HEK293 (cell line): ENCODE measurements around the gene FLNC.

ENCODE experiments used
- GLIS2 ChIP-seq: fragments of 450-650 bp; formaldehyde crosslinking; IDR thresholded peaks from 2 replicates; pipeline ENCODE4 v1.5.1; 2016; ENCODE audit warnings: missing biosample characterization, missing genetic modification characterization
- TRIM28 ChIP-seq: IDR thresholded peaks from 2 replicates; pipeline ENCODE4 v1.6.1; 2011; ENCODE audit warnings: low read length, control low read depth, borderline replicate concordance
- ZBTB1 ChIP-seq: fragments of 450-650 bp; formaldehyde crosslinking; IDR thresholded peaks from 2 replicates; pipeline ENCODE4 v1.5.1; 2016; ENCODE audit warnings: missing biosample characterization, missing genetic modification characterization
- ZNF175 ChIP-seq: fragments of 450-650 bp; formaldehyde crosslinking; IDR thresholded peaks from 2 replicates; pipeline ENCODE4 v1.5.1; 2016; ENCODE audit warnings: missing biosample characterization, missing genetic modification characterization
- ZNF239 ChIP-seq: fragments of 450-650 bp; formaldehyde crosslinking; IDR thresholded peaks from 2 replicates; pipeline ENCODE4 v1.5.1; 2016; ENCODE audit warnings: missing biosample characterization, missing genetic modification characterization
- ZNF24 ChIP-seq: fragments of 450-650 bp; formaldehyde crosslinking; IDR thresholded peaks from 2 replicates; pipeline ENCODE4 v1.5.1; 2016; ENCODE audit warnings: missing biosample characterization, missing genetic modification characterization
- ZNF670 ChIP-seq: fragments of 450-650 bp; formaldehyde crosslinking; IDR thresholded peaks from 2 replicates; pipeline ENCODE4 v1.5.1; 2016; ENCODE audit warnings: missing biosample characterization, missing genetic modification characterization, low read depth
- TF ChIP-seq, protein P1 (sequence below): fragments of 450-650 bp; formaldehyde crosslinking; IDR thresholded peaks from 2 replicates; pipeline ENCODE4 v1.5.1; 2016; ENCODE audit warnings: missing biosample characterization, missing genetic modification characterization
- TF ChIP-seq, protein P2 (sequence below): fragments of 450-650 bp; formaldehyde crosslinking; IDR thresholded peaks from 2 replicates; pipeline ENCODE4 v1.5.1; 2016; ENCODE audit warnings: missing biosample characterization, missing genetic modification characterization, borderline replicate concordance
- TF ChIP-seq, protein P3 (sequence below): fragments of 450-650 bp; formaldehyde crosslinking; IDR thresholded peaks from 2 replicates; pipeline ENCODE4 v1.5.1; 2016; ENCODE audit warnings: missing biosample characterization, missing genetic modification characterization
- TF ChIP-seq, protein P4 (sequence below): fragments of 450-650 bp; formaldehyde crosslinking; IDR thresholded peaks from 2 replicates; pipeline ENCODE4 v1.5.1; 2016; ENCODE audit warnings: missing biosample characterization, missing genetic modification characterization
- TF ChIP-seq, protein P5 (sequence below): fragments of 450-650 bp; formaldehyde crosslinking; IDR thresholded peaks from 2 replicates; pipeline ENCODE4 v1.5.1; 2016; ENCODE audit warnings: missing biosample characterization, missing genetic modification characterization

DNA sequence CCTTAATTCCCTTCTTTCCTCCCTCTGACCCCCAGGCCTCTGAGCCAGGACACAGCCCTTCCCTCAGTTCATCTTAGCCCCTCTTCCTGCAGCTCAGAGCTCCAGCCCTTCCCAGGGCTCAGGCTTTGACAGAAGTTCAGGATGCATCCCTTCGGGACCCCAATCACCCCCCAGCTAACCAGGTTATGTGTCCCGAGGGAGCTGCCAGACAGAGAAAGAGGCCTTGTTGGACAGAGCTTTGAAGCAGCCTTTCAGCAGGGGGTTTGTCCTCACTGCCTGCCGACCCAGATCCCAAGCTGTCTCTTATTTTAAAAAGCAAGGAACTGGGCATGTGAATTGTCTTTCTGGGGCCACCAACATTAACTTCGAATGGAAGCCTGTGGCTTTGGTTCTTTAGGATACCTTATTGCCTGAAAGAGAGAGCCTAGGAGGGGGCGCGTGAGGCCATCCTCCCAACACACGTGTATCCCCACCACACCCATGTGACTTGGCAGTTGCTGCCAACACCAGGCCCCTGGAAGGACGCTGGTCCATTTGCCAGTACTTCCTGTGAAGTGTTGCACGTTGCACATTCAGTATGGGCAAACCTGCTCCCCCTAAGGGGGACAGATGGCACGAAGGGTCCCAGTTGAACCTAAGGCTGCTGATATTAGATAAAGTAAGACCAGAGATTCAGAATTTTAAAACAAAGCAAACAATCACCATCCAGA lies 37.6 kb upstream of the FLNC start:
- TF ChIP-seq, protein P1, sequence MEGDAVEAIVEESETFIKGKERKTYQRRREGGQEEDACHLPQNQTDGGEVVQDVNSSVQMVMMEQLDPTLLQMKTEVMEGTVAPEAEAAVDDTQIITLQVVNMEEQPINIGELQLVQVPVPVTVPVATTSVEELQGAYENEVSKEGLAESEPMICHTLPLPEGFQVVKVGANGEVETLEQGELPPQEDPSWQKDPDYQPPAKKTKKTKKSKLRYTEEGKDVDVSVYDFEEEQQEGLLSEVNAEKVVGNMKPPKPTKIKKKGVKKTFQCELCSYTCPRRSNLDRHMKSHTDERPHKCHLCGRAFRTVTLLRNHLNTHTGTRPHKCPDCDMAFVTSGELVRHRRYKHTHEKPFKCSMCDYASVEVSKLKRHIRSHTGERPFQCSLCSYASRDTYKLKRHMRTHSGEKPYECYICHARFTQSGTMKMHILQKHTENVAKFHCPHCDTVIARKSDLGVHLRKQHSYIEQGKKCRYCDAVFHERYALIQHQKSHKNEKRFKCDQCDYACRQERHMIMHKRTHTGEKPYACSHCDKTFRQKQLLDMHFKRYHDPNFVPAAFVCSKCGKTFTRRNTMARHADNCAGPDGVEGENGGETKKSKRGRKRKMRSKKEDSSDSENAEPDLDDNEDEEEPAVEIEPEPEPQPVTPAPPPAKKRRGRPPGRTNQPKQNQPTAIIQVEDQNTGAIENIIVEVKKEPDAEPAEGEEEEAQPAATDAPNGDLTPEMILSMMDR: no peak
- TF ChIP-seq ZNF24 (tag by site-specific recombination) (no peak), GLIS2 (tag by site-specific recombination) (no peak), ZNF175 (no peak), ZBTB1 (tag by site-specific recombination) (no peak), ZNF670 (no peak), TRIM28 (no peak), ZNF239 (tag by site-specific recombination) (no peak)
- TF ChIP-seq, protein P2, sequence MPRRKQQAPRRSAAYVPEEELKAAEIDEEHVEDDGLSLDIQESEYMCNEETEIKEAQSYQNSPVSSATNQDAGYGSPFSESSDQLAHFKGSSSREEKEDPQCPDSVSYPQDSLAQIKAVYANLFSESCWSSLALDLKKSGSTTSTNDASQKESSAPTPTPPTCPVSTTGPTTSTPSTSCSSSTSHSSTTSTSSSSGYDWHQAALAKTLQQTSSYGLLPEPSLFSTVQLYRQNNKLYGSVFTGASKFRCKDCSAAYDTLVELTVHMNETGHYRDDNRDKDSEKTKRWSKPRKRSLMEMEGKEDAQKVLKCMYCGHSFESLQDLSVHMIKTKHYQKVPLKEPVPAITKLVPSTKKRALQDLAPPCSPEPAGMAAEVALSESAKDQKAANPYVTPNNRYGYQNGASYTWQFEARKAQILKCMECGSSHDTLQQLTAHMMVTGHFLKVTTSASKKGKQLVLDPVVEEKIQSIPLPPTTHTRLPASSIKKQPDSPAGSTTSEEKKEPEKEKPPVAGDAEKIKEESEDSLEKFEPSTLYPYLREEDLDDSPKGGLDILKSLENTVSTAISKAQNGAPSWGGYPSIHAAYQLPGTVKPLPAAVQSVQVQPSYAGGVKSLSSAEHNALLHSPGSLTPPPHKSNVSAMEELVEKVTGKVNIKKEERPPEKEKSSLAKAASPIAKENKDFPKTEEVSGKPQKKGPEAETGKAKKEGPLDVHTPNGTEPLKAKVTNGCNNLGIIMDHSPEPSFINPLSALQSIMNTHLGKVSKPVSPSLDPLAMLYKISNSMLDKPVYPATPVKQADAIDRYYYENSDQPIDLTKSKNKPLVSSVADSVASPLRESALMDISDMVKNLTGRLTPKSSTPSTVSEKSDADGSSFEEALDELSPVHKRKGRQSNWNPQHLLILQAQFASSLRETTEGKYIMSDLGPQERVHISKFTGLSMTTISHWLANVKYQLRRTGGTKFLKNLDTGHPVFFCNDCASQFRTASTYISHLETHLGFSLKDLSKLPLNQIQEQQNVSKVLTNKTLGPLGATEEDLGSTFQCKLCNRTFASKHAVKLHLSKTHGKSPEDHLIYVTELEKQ (tag by site-specific recombination): no peak
- TF ChIP-seq, protein P3, sequence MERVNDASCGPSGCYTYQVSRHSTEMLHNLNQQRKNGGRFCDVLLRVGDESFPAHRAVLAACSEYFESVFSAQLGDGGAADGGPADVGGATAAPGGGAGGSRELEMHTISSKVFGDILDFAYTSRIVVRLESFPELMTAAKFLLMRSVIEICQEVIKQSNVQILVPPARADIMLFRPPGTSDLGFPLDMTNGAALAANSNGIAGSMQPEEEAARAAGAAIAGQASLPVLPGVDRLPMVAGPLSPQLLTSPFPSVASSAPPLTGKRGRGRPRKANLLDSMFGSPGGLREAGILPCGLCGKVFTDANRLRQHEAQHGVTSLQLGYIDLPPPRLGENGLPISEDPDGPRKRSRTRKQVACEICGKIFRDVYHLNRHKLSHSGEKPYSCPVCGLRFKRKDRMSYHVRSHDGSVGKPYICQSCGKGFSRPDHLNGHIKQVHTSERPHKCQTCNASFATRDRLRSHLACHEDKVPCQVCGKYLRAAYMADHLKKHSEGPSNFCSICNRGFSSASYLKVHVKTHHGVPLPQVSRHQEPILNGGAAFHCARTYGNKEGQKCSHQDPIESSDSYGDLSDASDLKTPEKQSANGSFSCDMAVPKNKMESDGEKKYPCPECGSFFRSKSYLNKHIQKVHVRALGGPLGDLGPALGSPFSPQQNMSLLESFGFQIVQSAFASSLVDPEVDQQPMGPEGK (tag by site-specific recombination): no peak
- TF ChIP-seq, protein P4, sequence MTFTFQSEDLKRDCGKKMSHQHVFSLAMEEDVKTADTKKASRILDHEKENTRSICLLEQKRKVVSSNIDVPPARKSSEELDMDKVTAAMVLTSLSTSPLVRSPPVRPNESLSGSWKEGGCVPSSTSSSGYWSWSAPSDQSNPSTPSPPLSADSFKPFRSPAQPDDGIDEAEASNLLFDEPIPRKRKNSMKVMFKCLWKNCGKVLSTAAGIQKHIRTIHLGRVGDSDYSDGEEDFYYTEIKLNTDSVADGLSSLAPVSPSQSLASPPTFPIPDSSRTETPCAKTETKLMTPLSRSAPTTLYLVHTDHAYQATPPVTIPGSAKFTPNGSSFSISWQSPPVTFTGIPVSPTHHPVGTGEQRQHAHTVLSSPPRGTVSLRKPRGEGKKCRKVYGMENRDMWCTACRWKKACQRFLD: no peak
- TF ChIP-seq, protein P5, sequence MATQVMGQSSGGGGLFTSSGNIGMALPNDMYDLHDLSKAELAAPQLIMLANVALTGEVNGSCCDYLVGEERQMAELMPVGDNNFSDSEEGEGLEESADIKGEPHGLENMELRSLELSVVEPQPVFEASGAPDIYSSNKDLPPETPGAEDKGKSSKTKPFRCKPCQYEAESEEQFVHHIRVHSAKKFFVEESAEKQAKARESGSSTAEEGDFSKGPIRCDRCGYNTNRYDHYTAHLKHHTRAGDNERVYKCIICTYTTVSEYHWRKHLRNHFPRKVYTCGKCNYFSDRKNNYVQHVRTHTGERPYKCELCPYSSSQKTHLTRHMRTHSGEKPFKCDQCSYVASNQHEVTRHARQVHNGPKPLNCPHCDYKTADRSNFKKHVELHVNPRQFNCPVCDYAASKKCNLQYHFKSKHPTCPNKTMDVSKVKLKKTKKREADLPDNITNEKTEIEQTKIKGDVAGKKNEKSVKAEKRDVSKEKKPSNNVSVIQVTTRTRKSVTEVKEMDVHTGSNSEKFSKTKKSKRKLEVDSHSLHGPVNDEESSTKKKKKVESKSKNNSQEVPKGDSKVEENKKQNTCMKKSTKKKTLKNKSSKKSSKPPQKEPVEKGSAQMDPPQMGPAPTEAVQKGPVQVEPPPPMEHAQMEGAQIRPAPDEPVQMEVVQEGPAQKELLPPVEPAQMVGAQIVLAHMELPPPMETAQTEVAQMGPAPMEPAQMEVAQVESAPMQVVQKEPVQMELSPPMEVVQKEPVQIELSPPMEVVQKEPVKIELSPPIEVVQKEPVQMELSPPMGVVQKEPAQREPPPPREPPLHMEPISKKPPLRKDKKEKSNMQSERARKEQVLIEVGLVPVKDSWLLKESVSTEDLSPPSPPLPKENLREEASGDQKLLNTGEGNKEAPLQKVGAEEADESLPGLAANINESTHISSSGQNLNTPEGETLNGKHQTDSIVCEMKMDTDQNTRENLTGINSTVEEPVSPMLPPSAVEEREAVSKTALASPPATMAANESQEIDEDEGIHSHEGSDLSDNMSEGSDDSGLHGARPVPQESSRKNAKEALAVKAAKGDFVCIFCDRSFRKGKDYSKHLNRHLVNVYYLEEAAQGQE: peak; percentile 71
